Naive thymus-derived CD4-positive, alpha-beta T cell (primary cell): ENCODE measurements around the gene PCCA. TPM values are rescaled to one million over a fixed set of nuclear protein-coding genes. Genes with fewer than 3 reads are reported as not detected.

Source experiments
- ATAC-seq: fragments of 150-1000 bp; cut with Tn5 transposase; 2 replicates; pipeline ENCODE4 v1.10.0; 2021; ENCODE audit warnings: mild to moderate bottlenecking, moderate library complexity
- CTCF ChIA-PET: fragments of 350-600 bp; sonication (Branson Sonifier 250); formaldehyde crosslinking; loops from one replicate; lab custom pipeline; 2021; ENCODE audit warnings: antibody characterized with exemption; lab: Charles Lee
- POLR2A ChIA-PET: fragments of 350-600 bp; sonication (Branson Sonifier 250); formaldehyde crosslinking; loops from one replicate; lab custom pipeline; 2021; ENCODE audit warnings: antibody characterized with exemption, inconsistent platforms; lab: Charles Lee
- DNase-seq, 9 donors: peaks; one replicate each; pipeline versions ENCODE4 v3.0.0 to v3.0.0-alpha.2; 2020 to 2022; ENCODE audit warnings: mixed read lengths in 1 of 9
- H3K27ac ChIP-seq: one replicate; pipeline ENCODE4 v1.7.0; 2013; ENCODE audit warnings: mild to moderate bottlenecking, low read depth, low read length, moderate library complexity
- H3K27me3 ChIP-seq, 2 donors: one replicate each; pipeline ENCODE4 v1.7.0; 2013; ENCODE audit warnings: low read length in 2 of 2, mild to moderate bottlenecking in 2 of 2, moderate library complexity in 2 of 2; ENCODE audit not compliant: control insufficient read depth in 2 of 2, insufficient read depth in 2 of 2
- H3K36me3 ChIP-seq, 3 experiments: 1 replicate in 2 of 3; 2 replicates in 1 of 3; pipeline ENCODE4 v1.7.0; 2013; ENCODE audit warnings: low read length in 3 of 3, mild to moderate bottlenecking in 3 of 3, moderate library complexity in 1 of 3; ENCODE audit not compliant: insufficient read depth in 3 of 3, control insufficient read depth in 2 of 3
- H3K4me1 ChIP-seq, 2 donors: one replicate each; pipeline ENCODE4 v1.7.0; 2013; ENCODE audit warnings: low read length in 2 of 2, mild to moderate bottlenecking in 2 of 2, moderate library complexity in 1 of 2; ENCODE audit not compliant: control insufficient read depth in 2 of 2, insufficient read depth in 2 of 2
- H3K4me3 ChIP-seq: 2 replicates; pipeline ENCODE4 v1.7.0; 2013; ENCODE audit warnings: mild to moderate bottlenecking, low read length
- H3K9me3 ChIP-seq, 3 experiments: 1 replicate in 2 of 3; 2 replicates in 1 of 3; pipeline ENCODE4 v1.7.0; 2013; ENCODE audit warnings: low read length in 3 of 3; ENCODE audit not compliant: control insufficient read depth in 2 of 3
- H3K27ac Mint-ChIP-seq, 9 donors: one replicate each; pipeline ENCODE4 v1.8.0; 2020 to 2022; ENCODE audit warnings: mixed read lengths in 9 of 9, mild to moderate bottlenecking in 8 of 9, moderate library complexity in 5 of 9, inconsistent platforms in 2 of 9
- H3K27me3 Mint-ChIP-seq, 5 donors: one replicate each; pipeline ENCODE4 v1.8.0; 2021 to 2022; ENCODE audit warnings: mixed read lengths in 5 of 5, mild to moderate bottlenecking in 1 of 5
- H3K36me3 Mint-ChIP-seq, 5 donors: one replicate each; pipeline ENCODE4 v1.8.0; 2020 to 2022; ENCODE audit warnings: mixed read lengths in 5 of 5, mild to moderate bottlenecking in 3 of 5, inconsistent platforms in 1 of 5
- H3K4me1 Mint-ChIP-seq, 7 donors: one replicate each; pipeline ENCODE4 v1.8.0; 2020 to 2022; ENCODE audit warnings: mixed read lengths in 7 of 7, mild to moderate bottlenecking in 3 of 7, inconsistent platforms in 1 of 7
- H3K4me3 Mint-ChIP-seq, 10 donors: one replicate each; pipeline ENCODE4 v1.8.0; 2020 to 2022; ENCODE audit warnings: mild to moderate bottlenecking in 10 of 10, mixed read lengths in 10 of 10, moderate library complexity in 6 of 10, inconsistent platforms in 2 of 10
- H3K9me3 Mint-ChIP-seq, 11 donors: one replicate each; pipeline ENCODE4 v1.8.0; 2020 to 2022; ENCODE audit warnings: mixed read lengths in 11 of 11, mild to moderate bottlenecking in 4 of 11, inconsistent platforms in 1 of 11, moderate library complexity in 1 of 11
- intact Hi-C, 2 donors: fragments of 100-400 bp; cut with micrococcal nuclease; formaldehyde crosslinking; loops; one replicate each; pipeline ENCODE4 v1.15.1; 2023
- polyA plus RNA-seq, 2 donors: library from polyadenylated mRNA; unstranded; fragments of 300-500 nt; fragmentation: Illumina TruSeq; gene quantifications; one replicate each; pipeline ENCODE4 v1.2.3, GENCODE V29; 2021
- total RNA-seq, 6 experiments: library from RNA in 5 of 6; stranded (reverse) in 5 of 6; gene quantifications; 1 replicate in 5 of 6; 2 replicates in 1 of 6; pipeline ENCODE4 v1.2.3 and lab custom pipeline; 2021 to 2026

PCCA gene
- total and polyA plus RNA-seq, 7 experiments from 2014 or later: 7.3 to 14.6 (median 11.3) TPM

GRCh38 chr13:100349594-100349993 lies 260.7 kb downstream of the PCCA start:
- Mint-ChIP-seq H3K36me3 (peaks cover 4 to 33% (median 22%) of the 10 kb centered on the region in 5 donors), H3K27me3 (no peaks in the 10 kb centered on the region), H3K27ac (no peak overlapping the region), H3K9me3 (peaks cover 0 to 9% (median 0%) of the 10 kb centered on the region in 11 donors), H3K4me3 (no peak overlapping the region), H3K4me1 (peaks cover 0 to 2% (median 0%) of the 10 kb centered on the region in 7 donors)
- CTCF ChIA-PET: interaction anchor here (0.8 kb wide), 1 partner anchor 693 kb away, joined by 3 read pairs; no protein-coding TSS in a partner anchor
- H3K27me3 ChIP-seq: no peaks in the 10 kb centered on the region
- no peaks in the 10 kb centered on the region for H3K4me1 ChIP-seq
- POLR2A ChIA-PET: no interaction called here
- no peaks in the 10 kb centered on the region for H3K36me3 ChIP-seq
- DNase-seq (no peak), ATAC-seq (no peak)
- H3K4me3 ChIP-seq: no peak overlapping the region
- no peaks in the 10 kb centered on the region for H3K9me3 ChIP-seq
- H3K27ac ChIP-seq: no peak overlapping the region
- intact Hi-C loops: no loop called here

- DNase-seq (no peak), ATAC-seq (no peak)
- intact Hi-C loops: no loop called here
- H3K27ac Mint-ChIP-seq: no peak overlapping the region
- no peak overlapping the region for H3K27ac ChIP-seq
- H3K36me3 Mint-ChIP-seq: peaks cover 4 to 28% (median 19%) of the 10 kb centered on the region in 5 donors
- H3K4me1 ChIP-seq: no peaks in the 10 kb centered on the region
- POLR2A ChIA-PET: interaction anchor here (0.6 kb wide), 1 partner anchor 154 kb away, joined by 5 read pairs; no protein-coding TSS in a partner anchor
- H3K4me1 Mint-ChIP-seq: peaks cover 0 to 2% (median 0%) of the 10 kb centered on the region in 7 donors
- CTCF ChIA-PET: interaction anchor here (0.8 kb wide), 1 partner anchor 694 kb away, joined by 3 read pairs; no protein-coding TSS in a partner anchor
- H3K27me3 ChIP-seq: no peaks in the 10 kb centered on the region
- H3K27me3 Mint-ChIP-seq: peaks cover 0 to 2% (median 0%) of the 10 kb centered on the region in 5 donors
- H3K9me3 Mint-ChIP-seq: peaks cover 0 to 4% (median 0%) of the 10 kb centered on the region in 11 donors
- no peak overlapping the region for H3K4me3 ChIP-seq
- no peaks in the 10 kb centered on the region for H3K36me3 ChIP-seq
- no peak overlapping the region for H3K4me3 Mint-ChIP-seq
- no peaks in the 10 kb centered on the region for H3K9me3 ChIP-seq
Measured at GRCh38 chr13:100350601-100351000, 261.7 kb downstream of the PCCA start.

- no peaks in the 10 kb centered on the region for H3K4me1 Mint-ChIP-seq
- H3K27ac Mint-ChIP-seq: no peak overlapping the region
- POLR2A ChIA-PET: no interaction called here
- no peak overlapping the region for H3K4me3 Mint-ChIP-seq
- intact Hi-C loops: no loop called here
- peaks cover 0 to 2% (median 0%) of the 10 kb centered on the region in 5 donors for H3K27me3 Mint-ChIP-seq
- Histone ChIP-seq H3K36me3 (no peaks in the 10 kb centered on the region), H3K27ac (no peak overlapping the region), H3K9me3 (no peaks in the 10 kb centered on the region), H3K4me3 (no peak overlapping the region), H3K27me3 (no peaks in the 10 kb centered on the region), H3K4me1 (no peaks in the 10 kb centered on the region)
- ATAC-seq (no peak), DNase-seq (no peak)
- no peaks in the 10 kb centered on the region for H3K9me3 Mint-ChIP-seq
- peaks cover 0 to 24% (median 14%) of the 10 kb centered on the region in 5 donors for H3K36me3 Mint-ChIP-seq
- CTCF ChIA-PET: no interaction called here
Measured at GRCh38 chr13:100356426-100356825, 267.5 kb downstream of the PCCA start.

GRCh38 chr13:100356889-100357288 lies 268.0 kb downstream of the PCCA start:
- Mint-ChIP-seq H3K9me3 (no peaks in the 10 kb centered on the region), H3K4me1 (no peaks in the 10 kb centered on the region), H3K27ac (no peak overlapping the region), H3K27me3 (peaks cover 0 to 2% (median 0%) of the 10 kb centered on the region in 5 donors), H3K36me3 (peaks cover 0 to 24% (median 11%) of the 10 kb centered on the region in 5 donors), H3K4me3 (no peak overlapping the region)
- ATAC-seq (no peak), DNase-seq (no peak)
- no peaks in the 10 kb centered on the region for H3K27me3 ChIP-seq
- intact Hi-C loops: no loop called here
- H3K4me1 ChIP-seq: no peaks in the 10 kb centered on the region
- H3K9me3 ChIP-seq: no peaks in the 10 kb centered on the region
- H3K4me3 ChIP-seq: no peak overlapping the region
- ChIA-PET POLR2A (no interaction called here), CTCF (no interaction called here)
- no peaks in the 10 kb centered on the region for H3K36me3 ChIP-seq
- H3K27ac ChIP-seq: no peak overlapping the region

- Histone ChIP-seq H3K9me3 (no peaks in the 10 kb centered on the region), H3K27ac (no peak overlapping the region), H3K4me3 (no peak overlapping the region), H3K4me1 (no peaks in the 10 kb centered on the region), H3K27me3 (no peaks in the 10 kb centered on the region), H3K36me3 (no peaks in the 10 kb centered on the region)
- intact Hi-C loops: no loop called here
- peaks cover 0 to 2% (median 0%) of the 10 kb centered on the region in 5 donors for H3K27me3 Mint-ChIP-seq
- CTCF ChIA-PET: no interaction called here
- ATAC-seq (no peak), DNase-seq (no peak)
- no peaks in the 10 kb centered on the region for H3K9me3 Mint-ChIP-seq
- H3K36me3 Mint-ChIP-seq: peaks cover 0 to 23% (median 9%) of the 10 kb centered on the region in 5 donors
- POLR2A ChIA-PET: no interaction called here
- no peaks in the 10 kb centered on the region for H3K4me1 Mint-ChIP-seq
- no peak overlapping the region for H3K27ac Mint-ChIP-seq
- no peak overlapping the region for H3K4me3 Mint-ChIP-seq
Measured at GRCh38 chr13:100357764-100358163, 268.9 kb downstream of the PCCA start.

GRCh38 chr13:100361504-100361903 lies 272.6 kb downstream of the PCCA start:
- Histone ChIP-seq H3K27ac (no peak overlapping the region), H3K27me3 (no peaks in the 10 kb centered on the region), H3K4me3 (no peak overlapping the region), H3K9me3 (no peaks in the 10 kb centered on the region), H3K36me3 (no peaks in the 10 kb centered on the region), H3K4me1 (no peaks in the 10 kb centered on the region)
- no peak overlapping the region for H3K27ac Mint-ChIP-seq
- no peak overlapping the region for H3K4me3 Mint-ChIP-seq
- no peak for ATAC-seq
- peaks cover 0 to 3% (median 0%) of the 10 kb centered on the region in 7 donors for H3K4me1 Mint-ChIP-seq
- CTCF ChIA-PET: no interaction called here
- no peaks in the 10 kb centered on the region for H3K9me3 Mint-ChIP-seq
- no peak for DNase-seq
- intact Hi-C loops: no loop called here
- POLR2A ChIA-PET: no interaction called here
- no peaks in the 10 kb centered on the region for H3K27me3 Mint-ChIP-seq
- H3K36me3 Mint-ChIP-seq: peaks cover 0 to 11% (median 5%) of the 10 kb centered on the region in 5 donors

- Mint-ChIP-seq H3K9me3 (no peaks in the 10 kb centered on the region), H3K4me3 (no peak overlapping the region), H3K27ac (no peak overlapping the region), H3K27me3 (no peaks in the 10 kb centered on the region), H3K4me1 (peaks cover 0 to 3% (median 0%) of the 10 kb centered on the region in 7 donors), H3K36me3 (peaks cover 0 to 9% (median 5%) of the 10 kb centered on the region in 5 donors)
- DNase-seq (no peak), ATAC-seq (no peak)
- CTCF ChIA-PET: no interaction called here
- Histone ChIP-seq H3K4me3 (no peak overlapping the region), H3K9me3 (no peaks in the 10 kb centered on the region), H3K36me3 (no peaks in the 10 kb centered on the region), H3K4me1 (no peaks in the 10 kb centered on the region), H3K27ac (no peak overlapping the region), H3K27me3 (no peaks in the 10 kb centered on the region)
- intact Hi-C loops: no loop called here
- POLR2A ChIA-PET: no interaction called here
Measured at GRCh38 chr13:100362371-100362770, 273.5 kb downstream of the PCCA start.
